HEK293 (cell line): ENCODE measurements around the gene SQOR.

Source experiments
- CTCF ChIP-seq: fragments of 450-650 bp; formaldehyde crosslinking; IDR thresholded peaks from 2 replicates; pipeline ENCODE4 v1.5.1; 2016; ENCODE audit warnings: missing biosample characterization, missing genetic modification characterization
- MYNN ChIP-seq: fragments of 450-650 bp; formaldehyde crosslinking; IDR thresholded peaks from 2 replicates; pipeline ENCODE4 v1.5.1; 2016; ENCODE audit warnings: missing biosample characterization, missing genetic modification characterization, borderline replicate concordance
- RBAK ChIP-seq: fragments of 450-650 bp; formaldehyde crosslinking; IDR thresholded peaks from 2 replicates; pipeline ENCODE4 v1.5.1; 2016; ENCODE audit warnings: missing biosample characterization, missing genetic modification characterization
- ZEB2 ChIP-seq: fragments of 450-650 bp; formaldehyde crosslinking; IDR thresholded peaks from 2 replicates; pipeline ENCODE4 v1.5.1; 2016; ENCODE audit warnings: missing biosample characterization, missing genetic modification characterization
- ZNF121 ChIP-seq: fragments of 450-650 bp; formaldehyde crosslinking; IDR thresholded peaks from 2 replicates; pipeline ENCODE4 v1.5.1; 2016; ENCODE audit warnings: missing biosample characterization, missing genetic modification characterization
- ZNF133 ChIP-seq: fragments of 450-650 bp; formaldehyde crosslinking; IDR thresholded peaks from 2 replicates; pipeline ENCODE4 v1.5.1; 2016; ENCODE audit warnings: missing biosample characterization, missing genetic modification characterization
- ZNF140 ChIP-seq: fragments of 450-650 bp; formaldehyde crosslinking; IDR thresholded peaks from 2 replicates; pipeline ENCODE4 v1.5.1; 2016; ENCODE audit warnings: missing biosample characterization, missing genetic modification characterization
- ZNF16 ChIP-seq: fragments of 450-650 bp; formaldehyde crosslinking; IDR thresholded peaks from 2 replicates; pipeline ENCODE4 v1.5.1; 2016; ENCODE audit warnings: low read depth, missing biosample characterization, missing genetic modification characterization
- ZNF26 ChIP-seq: fragments of 450-650 bp; formaldehyde crosslinking; IDR thresholded peaks from 2 replicates; pipeline ENCODE4 v1.5.1; 2016; ENCODE audit warnings: missing biosample characterization, missing genetic modification characterization
- ZNF324 ChIP-seq: fragments of 450-650 bp; formaldehyde crosslinking; IDR thresholded peaks from 2 replicates; pipeline ENCODE4 v1.5.1; 2016; ENCODE audit warnings: missing biosample characterization, missing genetic modification characterization
- ZNF488 ChIP-seq: fragments of 450-650 bp; formaldehyde crosslinking; IDR thresholded peaks from 2 replicates; pipeline ENCODE4 v1.5.1; 2016; ENCODE audit warnings: missing biosample characterization, missing genetic modification characterization
- ZSCAN23 ChIP-seq: fragments of 450-650 bp; formaldehyde crosslinking; IDR thresholded peaks from 2 replicates; pipeline ENCODE4 v1.5.1; 2016; ENCODE audit warnings: missing biosample characterization, missing genetic modification characterization
- TF ChIP-seq, protein P1 (sequence below): fragments of 450-650 bp; formaldehyde crosslinking; IDR thresholded peaks from 2 replicates; pipeline ENCODE4 v1.5.1; 2016; ENCODE audit warnings: missing biosample characterization, missing genetic modification characterization

DNA sequence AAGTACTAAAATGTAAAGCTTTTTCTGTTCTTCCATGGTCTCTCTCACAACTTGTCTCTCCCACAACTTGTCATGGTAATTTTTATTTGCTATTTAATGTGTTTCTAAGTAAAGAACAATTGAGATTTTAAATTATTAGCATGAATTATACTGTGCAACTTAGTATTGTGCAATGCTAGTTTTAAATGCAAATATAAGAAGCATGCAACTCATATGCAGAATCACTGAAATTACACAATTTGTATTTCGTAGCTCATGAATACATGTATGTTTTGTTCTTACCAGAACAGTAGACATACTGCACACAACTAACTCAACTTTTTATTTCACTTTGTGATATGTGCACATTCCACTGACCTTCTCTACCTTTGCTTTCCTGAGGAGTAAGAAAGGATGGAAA is 96.5 kb downstream of the SQOR start:
- TF ChIP-seq CTCF (no peak), MYNN (tag by site-specific recombination) (no peak), RBAK (tag by site-specific recombination) (no peak), ZSCAN23 (no peak), ZNF16 (tag by site-specific recombination) (no peak), ZNF140 (tag by site-specific recombination) (no peak), ZEB2 (no peak), ZNF121 (tag by site-specific recombination) (no peak), ZNF133 (tag by site-specific recombination) (no peak), ZNF26 (tag by site-specific recombination) (no peak), ZNF488 (tag by site-specific recombination) (no peak), ZNF324 (tag by site-specific recombination) (no peak)
- TF ChIP-seq, protein P1, sequence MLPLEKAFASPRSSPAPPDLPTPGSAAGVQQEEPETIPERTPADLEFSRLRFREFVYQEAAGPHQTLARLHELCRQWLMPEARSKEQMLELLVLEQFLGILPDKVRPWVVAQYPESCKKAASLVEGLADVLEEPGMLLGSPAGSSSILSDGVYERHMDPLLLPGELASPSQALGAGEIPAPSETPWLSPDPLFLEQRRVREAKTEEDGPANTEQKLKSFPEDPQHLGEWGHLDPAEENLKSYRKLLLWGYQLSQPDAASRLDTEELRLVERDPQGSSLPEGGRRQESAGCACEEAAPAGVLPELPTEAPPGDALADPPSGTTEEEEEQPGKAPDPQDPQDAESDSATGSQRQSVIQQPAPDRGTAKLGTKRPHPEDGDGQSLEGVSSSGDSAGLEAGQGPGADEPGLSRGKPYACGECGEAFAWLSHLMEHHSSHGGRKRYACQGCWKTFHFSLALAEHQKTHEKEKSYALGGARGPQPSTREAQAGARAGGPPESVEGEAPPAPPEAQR (tag by site-specific recombination): no peak
